RKO (cell line): ENCODE data around the gene TSFM.

Experiments used
- DNase-seq: peaks from one replicate; pipeline ENCODE4 v3.0.0-alpha.2; 2016; ENCODE audit warnings: low spot score

TSFM gene

DNA sequence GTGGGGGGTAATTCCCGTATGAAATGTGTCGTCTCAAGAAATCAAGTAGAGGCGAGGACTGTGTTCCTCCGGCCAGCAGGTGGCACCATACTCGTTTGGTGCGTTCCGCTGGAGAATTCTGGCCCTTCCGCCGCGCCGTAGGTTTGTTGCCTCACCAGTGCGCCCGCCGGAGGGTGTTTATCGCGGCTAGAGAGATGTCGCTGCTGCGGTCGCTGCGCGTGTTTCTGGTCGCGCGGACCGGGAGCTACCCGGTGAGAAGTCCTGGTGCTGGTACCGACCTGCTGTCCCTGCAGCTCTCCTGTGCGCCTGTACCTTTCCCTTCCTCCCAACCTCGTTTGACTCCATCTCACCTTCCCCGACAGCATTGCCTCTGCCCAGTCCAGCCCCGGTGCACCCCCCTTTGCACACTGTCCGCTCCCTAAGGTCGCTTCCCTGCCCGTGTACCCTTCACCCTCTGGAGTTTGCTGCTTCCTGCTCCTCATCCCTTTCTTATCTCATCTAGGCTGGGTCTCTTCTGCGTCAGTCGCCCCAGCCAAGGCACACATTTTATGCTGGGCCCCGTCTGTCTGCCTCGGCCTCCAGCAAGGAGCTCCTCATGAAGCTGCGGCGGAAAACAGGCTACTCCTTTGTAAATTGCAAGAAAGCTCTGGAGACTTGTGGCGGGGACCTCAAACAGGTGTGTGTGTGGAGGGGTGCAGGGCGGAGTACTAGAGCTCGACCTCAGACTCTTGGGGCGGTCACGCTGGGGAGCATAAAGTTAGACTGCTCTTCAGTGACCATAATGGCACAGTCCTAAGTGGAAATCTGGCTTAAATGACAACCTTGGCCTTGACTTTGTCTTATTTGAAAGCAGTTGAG is at the start of gene TSFM:
TSFM (plus strand) TSS at position 180 of the 858 bp plus-strand sequence; CDS start at position 195, 15 bp downstream.
- DNase-seq = peak; percentile 94

DNA sequence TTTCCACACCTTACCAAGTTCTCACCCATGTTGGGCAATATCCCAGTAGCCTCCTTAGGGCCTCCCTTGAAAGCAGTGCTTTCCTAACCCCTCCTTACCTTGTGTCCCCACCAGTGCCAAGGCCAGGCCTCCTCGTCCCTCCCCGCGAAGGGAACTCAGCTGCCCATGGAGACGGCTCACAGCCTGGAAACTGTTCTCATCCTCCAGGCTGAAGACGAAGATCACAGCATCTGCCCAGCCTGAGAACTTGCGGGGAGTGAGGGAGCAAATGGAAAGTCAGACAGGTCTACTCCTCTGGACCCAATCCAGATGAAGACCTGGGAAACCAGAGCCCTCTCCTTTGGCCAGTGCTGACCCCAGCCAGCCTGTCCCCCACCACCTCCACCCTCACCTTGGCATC is 48.7 kb upstream of the TSFM start:
- DNase-seq = no peak

DNA sequence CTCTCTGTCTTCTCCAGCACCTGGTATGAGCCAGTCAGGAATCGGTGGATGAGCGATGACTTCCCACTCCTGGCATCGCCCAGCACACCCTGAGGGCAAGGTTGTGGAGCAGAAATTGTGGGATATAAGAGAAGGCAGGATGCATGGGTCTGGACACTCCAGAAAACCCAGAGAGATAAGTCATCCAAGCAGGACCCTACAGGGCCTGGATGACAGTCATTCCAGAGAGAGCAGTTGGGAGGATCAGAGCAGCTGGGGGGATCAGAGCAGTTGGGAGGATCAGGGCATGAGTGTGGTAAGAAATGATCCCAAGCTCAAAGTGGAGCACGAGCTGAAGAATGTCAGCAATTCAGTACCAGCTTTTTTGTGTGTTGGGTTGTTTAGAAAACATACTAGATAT is 48.0 kb upstream of the TSFM start:
- no peak for DNase-seq

DNA sequence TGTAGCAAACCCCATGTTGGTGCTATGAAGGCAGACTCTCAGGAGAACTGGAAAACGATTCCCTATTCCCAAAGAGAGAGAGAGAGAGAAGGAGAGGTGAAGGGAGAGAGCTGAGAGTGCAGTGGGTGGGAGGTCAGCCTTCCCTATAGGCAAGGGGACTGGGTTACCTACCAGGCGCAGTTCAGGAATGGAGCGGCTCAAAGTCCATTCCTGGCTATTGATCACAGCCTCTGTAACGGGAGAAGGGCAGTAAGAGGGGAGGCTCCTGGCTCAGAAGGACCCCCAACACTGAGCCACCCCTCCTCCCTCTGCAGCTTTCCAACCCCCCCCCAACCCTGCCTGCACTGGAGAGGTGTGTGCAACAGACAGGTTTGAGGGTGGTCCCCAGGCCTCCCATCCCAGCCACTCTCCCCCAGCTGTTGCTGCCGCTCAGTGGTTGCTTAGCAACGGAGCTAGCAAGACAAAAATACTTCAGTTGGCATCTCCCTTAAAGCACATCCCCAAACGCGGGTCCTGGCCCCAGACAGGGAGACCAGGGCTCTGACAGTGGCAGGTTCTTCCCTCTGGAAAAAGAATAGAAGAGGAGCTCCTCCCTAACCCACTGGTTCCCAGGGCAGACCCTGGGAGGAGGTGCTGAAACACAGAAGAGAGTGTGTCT is 47.3 kb upstream of the TSFM start:
- no peak for DNase-seq

DNA sequence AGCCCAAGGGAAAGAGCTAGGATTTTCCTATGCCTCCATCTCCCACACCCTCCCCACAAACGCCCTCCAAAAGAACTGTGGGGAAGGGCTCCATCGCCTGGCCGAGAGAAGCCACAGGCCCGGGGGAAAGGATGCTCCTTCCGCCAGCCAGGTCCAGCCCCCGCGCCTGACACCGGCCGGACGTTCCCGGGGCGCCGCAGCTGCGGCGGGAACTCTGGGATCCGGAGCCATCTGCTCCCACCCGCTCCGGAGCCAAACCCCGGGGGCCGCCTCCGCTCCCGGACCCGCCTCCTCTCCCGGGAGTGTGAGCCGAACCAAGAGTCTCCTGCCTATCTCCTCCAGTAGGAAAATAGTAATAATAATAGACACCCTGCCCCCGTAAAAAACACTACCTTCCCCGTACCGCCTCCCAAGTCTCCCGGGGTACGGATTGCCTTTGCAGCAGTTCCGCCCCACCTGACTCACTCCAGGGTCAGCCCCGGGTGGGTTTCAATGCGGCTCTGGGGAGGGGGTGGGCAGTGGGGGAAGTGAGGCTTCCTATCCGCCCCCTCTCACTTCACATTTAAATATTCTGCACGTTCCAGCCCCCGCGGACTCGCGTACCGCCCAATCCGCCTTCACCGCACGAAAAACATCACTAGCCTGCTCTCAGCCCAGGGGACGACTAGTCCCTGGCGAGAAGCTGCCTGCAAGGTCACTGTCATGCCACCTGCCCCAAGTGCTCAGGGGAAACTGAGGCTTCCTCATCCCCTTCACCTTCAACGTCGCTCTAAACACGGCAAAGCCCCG is 46.4 kb upstream of the TSFM start:
- peak; percentile 69 for DNase-seq

DNA sequence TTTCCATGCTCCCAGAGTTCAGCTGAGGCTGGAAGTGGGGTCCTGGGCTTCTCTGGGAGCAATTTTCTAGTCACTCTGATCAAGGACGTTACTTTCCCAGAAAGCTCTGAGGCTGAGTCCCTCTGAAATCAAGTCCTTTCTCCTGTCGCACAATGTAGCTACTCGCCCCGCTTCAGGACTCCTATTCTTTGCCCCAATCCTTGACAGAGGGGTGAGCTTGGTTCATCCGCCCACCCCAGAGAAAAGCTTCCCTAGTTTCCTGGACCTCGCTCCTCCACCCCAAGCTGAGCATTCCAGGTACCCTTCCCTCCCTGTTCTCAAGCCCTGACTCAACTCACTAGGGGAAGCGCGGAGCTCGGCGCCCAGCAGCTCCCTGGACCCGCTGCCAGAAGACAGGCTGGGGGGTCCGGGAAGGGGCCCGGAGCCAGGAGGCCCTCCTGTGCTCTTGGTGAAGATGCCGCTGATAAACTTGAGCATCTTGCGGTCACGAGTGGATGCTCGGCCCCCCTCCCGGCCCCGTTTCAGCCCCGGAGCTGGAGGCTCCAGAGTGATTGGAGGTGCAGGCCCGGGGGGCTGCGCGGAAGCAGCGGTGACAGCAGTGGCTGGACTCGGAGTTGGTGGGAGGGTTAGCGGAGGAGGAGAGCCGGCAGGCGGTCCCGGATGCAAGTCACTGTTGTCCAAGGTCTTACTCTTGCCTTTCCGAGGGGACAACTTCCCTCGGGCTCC is 45.7 kb upstream of the TSFM start:
- no peak for DNase-seq

DNA sequence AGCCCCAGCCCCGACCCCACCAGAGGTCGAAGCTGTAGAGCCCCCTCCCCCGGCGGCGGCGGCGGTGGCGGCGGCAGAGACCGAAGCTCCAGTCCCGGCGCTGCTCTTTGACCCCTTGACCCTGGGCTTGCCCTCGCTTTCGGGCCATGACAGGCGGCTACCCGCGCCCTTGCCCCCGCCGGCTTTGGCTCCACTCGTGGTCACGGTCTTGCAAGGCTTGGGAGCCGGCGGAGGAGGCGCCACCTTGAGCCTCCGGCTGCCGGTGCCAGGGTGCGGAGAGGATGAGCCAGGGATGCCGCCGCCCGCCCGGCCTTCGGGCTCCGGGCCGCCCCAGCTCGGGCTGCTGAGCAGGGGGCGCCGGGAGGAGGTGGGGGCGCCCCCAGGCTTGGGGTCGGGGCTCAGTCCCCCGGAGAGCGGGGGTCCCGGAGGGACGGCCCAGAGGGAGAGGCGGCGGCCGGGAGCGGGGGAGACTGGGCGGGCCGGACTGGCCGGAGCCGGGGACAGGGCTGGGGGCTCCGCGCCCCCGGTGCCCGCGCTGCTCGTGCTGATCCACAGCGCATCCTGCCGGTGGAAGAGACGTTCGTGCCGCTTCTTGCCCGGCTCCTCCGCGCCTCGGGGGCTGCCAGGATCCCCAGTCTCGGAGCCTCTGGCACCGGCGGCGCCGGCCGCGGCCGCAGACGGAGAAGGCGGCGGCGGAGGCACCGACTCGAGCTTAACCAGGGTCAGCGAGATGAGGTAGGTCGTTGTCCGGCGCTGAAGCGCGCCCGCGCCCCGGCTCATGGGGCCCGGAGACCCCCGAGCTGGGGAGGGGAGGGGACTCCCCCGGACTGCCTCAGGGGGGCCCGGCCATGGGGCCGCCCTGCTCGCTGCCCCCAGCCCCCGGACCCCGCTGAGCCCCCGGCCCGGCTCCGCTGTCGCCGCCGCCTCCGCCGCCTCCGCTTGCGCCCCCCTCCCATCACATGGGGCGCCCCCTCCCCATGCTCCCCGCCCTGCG is 44.8 kb upstream of the TSFM start:
- no peak for DNase-seq

DNA sequence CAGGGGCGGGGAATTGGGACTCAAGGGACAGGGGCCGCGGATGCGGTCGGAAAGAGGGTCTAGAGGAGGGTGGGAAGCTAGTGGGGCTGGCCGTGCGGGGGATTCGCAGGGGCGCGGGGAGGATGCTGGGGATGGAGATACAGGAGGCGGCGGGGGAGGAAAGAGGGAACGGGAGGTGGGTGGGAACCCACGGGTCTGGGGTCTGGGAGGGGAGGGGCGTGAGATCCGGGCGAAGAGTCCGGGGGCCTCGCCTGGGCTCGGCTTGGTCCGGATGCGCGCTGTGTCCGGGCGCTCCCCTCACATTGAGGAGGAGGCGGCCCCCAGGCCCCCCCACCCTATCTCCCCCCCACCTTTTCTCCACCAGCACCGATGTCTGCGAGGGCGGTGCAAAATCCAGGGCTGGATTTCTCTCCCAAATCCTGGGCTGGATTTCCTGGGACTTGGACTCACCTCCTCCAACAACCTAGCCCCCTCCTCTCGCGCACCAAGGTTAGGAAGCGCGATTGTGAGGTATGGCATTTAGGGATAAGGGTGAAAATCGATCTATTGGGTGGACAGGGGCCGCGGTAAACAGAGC is 43.8 kb upstream of the TSFM start, which contains the start of gene AGAP2:
AGAP2 (minus strand) TSS at position 82 of the 577 bp plus-strand sequence. CDS start 496 bp downstream, outside the sequence.
- no peak for DNase-seq

DNA sequence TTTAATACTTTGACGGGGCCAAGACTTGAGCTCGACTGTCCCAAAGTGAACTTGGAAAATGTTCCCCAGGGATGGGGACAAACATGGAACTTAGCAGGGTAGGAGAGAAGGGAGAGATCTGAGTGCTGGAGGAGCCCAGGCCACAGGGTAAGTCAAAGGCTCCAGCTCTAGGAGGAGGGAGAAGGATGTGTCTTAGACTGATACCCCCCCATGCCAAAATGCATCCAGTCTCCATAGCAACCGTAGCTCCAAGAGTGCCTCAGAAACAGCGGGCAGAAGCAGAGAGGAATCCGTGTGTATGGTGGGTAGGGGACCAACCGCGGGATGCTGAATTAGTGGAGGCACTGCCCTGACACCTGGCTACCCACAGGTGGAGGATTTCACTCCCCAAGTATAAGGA is 43.2 kb upstream of the TSFM start:
- no peak for DNase-seq

DNA sequence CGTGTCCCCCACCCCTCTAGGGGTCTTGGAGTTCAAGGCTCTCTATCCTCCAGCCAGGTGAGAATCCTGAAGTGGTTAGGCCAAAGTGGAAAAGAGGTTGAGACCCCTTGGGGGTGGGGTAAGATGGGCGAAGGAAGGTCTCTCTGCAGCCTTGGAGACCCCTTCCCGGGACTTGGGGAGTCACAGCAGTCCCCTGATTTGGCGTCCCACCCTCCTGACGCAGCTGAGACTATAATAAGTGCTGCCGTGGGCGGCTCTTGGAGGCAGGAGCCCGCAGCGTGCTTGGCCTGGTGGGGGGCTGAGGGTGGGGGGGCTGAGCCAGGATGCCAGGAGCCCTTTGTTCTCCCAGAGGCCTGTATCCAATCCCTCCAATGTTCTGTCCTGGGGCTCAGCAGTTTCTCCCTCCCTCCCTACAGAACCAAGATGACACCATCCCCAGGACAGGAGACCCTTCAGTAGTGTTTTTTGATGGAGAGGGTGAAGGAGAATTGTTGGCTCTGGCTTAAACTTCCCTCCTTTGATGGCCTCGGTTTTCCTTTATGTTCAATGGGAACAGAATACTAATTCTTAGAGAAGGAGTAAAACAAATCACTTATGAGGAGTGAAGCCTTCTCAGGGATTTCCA is 42.6 kb upstream of the TSFM start:
- no peak for DNase-seq

DNA sequence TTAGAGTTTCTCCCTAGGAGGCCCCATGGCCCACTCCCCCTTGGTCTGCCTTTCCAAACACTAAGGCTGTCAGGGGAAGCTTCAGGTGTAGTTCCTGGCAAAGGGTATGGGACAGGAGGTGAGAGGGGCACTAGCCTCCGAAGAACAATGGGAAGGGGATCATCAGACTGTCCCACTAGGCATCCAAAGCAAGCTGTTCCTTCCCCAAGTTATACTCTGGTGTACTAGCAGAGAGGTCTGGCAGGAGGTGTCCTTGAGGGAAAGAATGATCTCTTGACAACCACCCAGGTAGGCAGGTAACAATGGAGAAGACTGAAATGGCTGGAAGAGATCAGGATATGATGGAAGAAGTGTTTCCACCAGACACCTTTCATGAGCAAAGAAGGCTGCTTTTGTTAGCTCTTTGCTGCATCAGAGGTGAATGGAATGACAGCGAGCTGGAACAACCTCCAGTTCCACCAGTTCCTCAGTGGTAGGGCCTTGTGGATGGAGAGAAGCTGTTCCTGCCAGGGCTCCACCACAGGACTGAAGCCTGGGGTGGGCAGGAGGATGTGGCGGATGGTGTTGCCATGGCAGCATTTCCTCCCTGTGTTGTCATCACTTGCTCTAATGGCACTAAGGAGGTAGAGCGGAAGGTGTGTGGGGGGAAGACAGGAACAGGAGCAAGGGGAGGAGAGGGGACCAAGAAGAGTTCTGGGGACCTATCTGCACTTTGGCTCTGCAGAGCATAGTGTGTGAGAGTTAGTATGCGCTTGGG is 41.8 kb upstream of the TSFM start:
- no peak for DNase-seq

DNA sequence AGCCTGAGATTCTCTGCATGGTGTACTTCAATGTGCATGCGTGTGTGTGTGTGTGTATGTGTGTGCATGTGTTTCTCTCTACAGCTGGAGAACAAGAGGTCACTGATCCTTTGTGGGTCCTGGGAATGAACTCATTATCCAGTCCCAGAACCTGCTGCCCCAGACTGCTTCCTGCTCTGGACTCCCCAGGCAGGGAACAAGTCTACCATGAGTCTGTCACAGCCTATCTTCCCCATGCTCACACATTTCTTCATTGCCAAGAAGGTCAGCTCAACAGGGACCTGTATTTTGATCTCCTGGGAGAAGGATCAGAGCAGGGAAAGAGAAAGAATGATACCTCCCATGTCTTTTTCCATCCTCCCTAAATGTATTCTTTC is 41.2 kb upstream of the TSFM start:
- no peak for DNase-seq

DNA sequence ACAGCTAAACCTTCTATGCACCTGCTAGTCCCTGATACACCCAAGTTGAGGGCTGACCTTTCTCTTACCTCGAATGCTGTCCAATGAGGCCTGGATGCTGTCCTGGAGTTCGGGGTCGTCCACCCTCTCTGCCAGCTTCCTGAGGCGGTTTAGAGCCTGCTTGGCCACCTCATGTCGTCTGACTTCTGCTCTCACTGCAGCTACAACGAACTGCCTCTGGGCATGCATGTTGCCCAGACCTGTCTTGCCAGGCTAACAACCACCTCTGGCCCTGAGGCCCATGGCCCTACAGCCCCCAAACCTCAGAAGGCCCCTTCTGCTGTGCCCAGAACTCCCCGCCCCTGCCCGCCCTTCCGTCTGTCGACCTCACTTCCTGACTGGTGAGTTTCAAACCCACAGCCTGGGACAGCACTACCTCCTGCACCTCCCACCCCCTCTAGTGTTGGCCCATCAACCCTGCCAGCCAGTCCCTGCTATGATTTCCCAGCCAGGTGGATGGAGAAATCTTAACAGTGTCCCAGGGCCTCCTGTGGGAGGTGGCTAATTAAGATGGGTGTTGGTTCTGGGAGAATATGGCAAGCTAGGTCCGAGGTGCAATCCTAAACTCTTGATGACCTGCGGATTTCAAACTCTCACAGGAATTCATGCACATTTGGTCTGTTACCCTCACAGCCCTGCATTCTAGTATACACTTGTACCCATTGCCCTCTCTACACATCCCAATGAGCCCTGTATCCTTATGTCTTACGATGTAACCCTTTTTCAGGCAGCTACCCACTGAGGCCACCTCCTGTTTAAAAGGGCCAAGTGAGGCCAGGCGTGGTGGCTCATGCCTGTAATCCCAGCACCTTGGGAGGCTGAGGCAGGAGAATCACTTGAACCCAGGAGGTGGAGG is 40.5 kb upstream of the TSFM start:
- DNase-seq = no peak

DNA sequence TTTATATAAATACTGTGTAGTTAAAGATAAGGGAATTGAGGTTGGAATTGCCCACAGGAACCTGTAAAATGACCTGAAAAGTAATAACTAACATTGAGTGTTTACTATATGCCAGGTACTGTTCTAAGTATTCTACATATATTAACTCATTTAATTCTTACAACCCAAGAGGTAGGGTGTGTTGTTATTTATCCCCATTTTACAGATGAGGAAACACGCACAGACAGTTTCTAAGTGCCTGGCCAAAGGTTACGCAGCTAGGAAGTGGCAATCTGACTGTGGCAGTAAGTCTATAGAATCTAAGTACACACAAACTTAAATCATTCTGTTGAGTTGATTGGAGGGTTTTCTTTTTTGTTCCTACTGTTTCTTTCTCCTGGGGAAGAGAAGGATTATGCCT is 38.8 kb upstream of the TSFM start:
- DNase-seq = no peak

DNA sequence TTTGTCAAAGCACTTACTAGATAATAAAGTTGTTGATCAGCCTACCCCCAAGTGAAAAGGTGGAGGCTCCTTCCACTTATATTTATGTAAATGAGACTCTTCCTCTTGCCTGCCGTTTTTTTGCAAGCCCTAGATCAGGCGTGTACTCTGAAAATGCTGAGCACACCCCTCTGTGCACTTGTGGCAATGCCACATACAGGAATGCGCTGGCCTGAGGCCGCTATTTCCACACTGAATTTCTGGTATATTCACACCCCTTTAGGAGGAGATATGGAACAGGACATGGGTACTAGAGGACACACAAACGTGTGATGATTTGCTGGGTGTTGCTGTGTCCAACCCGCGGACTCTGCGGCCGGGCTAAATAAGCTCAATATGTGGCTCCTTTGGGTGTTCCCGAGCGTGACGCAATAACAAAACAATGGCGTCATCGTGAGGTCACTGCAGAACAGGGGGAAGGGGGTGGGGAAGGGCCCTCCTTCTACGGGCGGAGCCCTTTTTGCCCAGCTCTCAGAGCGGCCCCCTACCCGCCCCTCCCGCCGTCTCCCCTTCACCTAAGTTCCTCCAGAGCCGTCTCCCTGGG is 38.3 kb upstream of the TSFM start:
- peak; percentile 87 for DNase-seq

DNA sequence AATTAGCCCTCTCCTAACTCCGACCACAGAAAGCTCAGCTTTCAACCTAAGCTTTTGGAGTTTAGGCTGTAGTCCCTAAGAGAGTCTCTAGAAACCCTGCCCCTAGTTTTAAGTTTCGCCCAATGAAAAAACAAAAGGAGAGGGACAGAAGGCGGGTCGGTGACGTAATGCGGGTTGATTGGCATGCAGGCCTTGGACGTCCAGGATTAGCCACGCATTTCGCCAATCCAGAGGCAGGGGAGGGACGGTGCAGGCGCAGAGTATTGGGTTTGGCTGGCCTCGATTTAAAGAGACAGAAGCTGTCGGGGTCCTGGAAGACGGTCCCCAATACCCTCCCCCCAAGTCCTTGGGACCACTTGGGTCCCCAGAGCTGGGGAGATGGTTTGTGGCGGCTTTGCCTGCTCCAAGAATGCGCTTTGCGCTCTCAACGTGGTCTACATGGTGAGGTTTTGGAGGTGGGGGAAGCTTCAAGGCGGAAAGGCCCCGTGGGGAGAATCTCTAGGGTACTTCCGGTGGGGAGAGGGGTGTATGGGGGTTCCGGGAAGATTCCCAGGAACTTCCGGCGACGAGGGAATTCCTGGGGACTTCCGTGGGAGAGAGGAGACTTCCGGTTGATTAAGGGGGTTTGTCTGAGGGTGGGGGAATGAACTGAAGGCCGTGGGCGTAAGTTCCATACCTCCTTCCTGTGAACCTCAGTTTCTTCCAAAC is 37.7 kb upstream of the TSFM start, which contains the start of gene TSPAN31:
TSPAN31 (plus strand) TSS at position 263 of the 708 bp plus-strand sequence; CDS start at position 379, 116 bp downstream.
- peak; percentile 99 for DNase-seq

DNA sequence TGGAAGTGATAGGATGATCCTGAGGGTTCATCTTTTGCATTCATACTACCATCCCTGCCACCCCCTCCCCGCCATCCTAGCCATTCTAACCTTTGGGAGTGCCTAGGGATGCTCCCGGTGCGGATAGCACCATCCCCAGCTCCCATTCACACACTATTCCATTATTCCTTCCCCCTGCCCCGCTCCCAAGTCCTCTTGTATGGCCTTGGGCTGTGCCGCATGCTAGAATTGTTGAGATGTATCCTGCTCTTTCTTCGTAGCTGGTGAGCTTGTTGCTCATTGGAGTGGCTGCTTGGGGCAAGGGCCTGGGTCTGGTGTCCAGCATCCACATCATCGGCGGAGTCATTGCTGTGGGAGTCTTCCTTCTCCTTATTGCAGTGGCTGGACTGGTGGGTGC is 37.1 kb upstream of the TSFM start:
- peak; percentile 62 for DNase-seq
